ENCODE data around the gene CMBL. TPM values are rescaled to one million over a fixed set of nuclear protein-coding genes. Genes with fewer than 3 reads are reported as not detected.

CMBL gene
- total and polyA plus RNA-seq, 2 of the 13 experiments (the other 11 are each of a cell fraction or from before 2014, with no cell fraction given) = 11.5 to 17.0 TPM

DNA sequence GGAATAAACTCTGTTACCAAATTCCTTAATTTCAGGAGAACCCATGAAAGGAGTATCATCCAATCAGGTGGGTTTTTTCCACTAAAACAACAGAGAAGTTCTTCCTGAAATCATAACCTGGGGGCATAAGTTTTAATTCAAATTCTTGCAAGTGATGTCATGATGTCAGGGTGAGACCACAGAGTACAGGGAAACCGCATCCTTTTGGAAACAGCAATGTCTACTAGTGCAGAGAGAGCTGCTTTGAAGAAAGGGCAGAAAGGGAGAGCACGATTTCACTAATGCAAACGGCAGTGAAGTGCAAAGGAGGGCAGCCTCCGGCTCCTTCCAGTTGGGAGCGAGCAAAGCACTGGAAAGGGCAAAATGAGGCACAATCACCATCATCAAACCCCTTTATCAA, 20.6 kb upstream of the CMBL start:
- Histone ChIP-seq H3K4me1 (ENCODE audit: insufficient read depth, low read length) (peaks cover 55% of the 10 kb centered on the region), H3K79me2 (ENCODE audit: insufficient read depth, low read length) (no peaks in the 10 kb centered on the region), H3K9me3 (ENCODE audit: low read length) (no peaks in the 10 kb centered on the region), H4K20me1 (ENCODE audit: insufficient read depth, low read length) (no peaks in the 10 kb centered on the region), H3K36me3 (replicated peaks in 1 of 2; ENCODE audit: control insufficient read depth in 1 of 2, insufficient read depth in 2 of 2, low read length in 2 of 2) (no peaks in the 10 kb centered on the region), H3K4me3 (replicated peaks in 1 of 3; ENCODE audit: insufficient read depth in 1 of 3, low read depth in 2 of 3, low read length in 3 of 3) (no peak overlapping the region), H3K9ac (ENCODE audit: insufficient read depth, low read depth, low read length) (no peak overlapping the region), H2AFZ (ENCODE audit: low read length) (no peak overlapping the region), H3K4me2 (ENCODE audit: low read depth, low read length) (no peak overlapping the region), H3K27ac (ENCODE audit: extremely low read length, insufficient read depth, low read length) (no peak overlapping the region), H3K27me3 (ENCODE audit: control insufficient read depth in 1 of 2, insufficient read depth in 2 of 2, low read length in 2 of 2) (peaks cover 0 to 11% of the 10 kb centered on the region in 2 experiments; a peak in 1 of 5 replicates)
- TF ChIP-seq ZMYM2 (CRISPR knock-in tag; IDR thresholded peaks at IDR 0.05) (no peak), NPAS2 (CRISPR knock-in tag; IDR thresholded peaks at IDR 0.05; ENCODE audit: borderline replicate concordance) (no peak)
- TF ChIP-seq, protein P1, sequence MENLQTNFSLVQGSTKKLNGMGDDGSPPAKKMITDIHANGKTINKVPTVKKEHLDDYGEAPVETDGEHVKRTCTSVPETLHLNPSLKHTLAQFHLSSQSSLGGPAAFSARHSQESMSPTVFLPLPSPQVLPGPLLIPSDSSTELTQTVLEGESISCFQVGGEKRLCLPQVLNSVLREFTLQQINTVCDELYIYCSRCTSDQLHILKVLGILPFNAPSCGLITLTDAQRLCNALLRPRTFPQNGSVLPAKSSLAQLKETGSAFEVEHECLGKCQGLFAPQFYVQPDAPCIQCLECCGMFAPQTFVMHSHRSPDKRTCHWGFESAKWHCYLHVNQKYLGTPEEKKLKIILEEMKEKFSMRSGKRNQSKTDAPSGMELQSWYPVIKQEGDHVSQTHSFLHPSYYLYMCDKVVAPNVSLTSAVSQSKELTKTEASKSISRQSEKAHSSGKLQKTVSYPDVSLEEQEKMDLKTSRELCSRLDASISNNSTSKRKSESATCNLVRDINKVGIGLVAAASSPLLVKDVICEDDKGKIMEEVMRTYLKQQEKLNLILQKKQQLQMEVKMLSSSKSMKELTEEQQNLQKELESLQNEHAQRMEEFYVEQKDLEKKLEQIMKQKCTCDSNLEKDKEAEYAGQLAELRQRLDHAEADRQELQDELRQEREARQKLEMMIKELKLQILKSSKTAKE (CRISPR knock-in tag; IDR thresholded peaks at IDR 0.05; ENCODE audit: borderline replicate concordance) = no peak
- TF ChIP-seq, protein P2, sequence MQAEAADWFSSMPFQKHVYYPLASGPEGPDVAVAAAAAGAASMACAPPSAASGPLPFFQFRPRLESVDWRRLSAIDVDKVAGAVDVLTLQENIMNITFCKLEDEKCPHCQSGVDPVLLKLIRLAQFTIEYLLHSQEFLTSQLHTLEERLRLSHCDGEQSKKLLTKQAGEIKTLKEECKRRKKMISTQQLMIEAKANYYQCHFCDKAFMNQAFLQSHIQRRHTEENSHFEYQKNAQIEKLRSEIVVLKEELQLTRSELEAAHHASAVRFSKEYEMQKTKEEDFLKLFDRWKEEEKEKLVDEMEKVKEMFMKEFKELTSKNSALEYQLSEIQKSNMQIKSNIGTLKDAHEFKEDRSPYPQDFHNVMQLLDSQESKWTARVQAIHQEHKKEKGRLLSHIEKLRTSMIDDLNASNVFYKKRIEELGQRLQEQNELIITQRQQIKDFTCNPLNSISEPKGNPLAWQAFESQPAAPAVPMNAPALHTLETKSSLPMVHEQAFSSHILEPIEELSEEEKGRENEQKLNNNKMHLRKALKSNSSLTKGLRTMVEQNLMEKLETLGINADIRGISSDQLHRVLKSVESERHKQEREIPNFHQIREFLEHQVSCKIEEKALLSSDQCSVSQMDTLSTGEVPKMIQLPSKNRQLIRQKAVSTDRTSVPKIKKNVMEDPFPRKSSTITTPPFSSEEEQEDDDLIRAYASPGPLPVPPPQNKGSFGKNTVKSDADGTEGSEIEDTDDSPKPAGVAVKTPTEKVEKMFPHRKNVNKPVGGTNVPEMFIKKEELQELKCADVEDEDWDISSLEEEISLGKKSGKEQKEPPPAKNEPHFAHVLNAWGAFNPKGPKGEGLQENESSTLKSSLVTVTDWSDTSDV (CRISPR knock-in tag; IDR thresholded peaks at IDR 0.05) = no peak
- TF ChIP-seq, protein P3, sequence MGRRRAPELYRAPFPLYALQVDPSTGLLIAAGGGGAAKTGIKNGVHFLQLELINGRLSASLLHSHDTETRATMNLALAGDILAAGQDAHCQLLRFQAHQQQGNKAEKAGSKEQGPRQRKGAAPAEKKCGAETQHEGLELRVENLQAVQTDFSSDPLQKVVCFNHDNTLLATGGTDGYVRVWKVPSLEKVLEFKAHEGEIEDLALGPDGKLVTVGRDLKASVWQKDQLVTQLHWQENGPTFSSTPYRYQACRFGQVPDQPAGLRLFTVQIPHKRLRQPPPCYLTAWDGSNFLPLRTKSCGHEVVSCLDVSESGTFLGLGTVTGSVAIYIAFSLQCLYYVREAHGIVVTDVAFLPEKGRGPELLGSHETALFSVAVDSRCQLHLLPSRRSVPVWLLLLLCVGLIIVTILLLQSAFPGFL (CRISPR knock-in tag; IDR thresholded peaks at IDR 0.05) = no peak
- no peak for FAIRE-seq
- in situ Hi-C loops (cut with HindIII; ENCODE audit: extremely low pct_ligation_motif_present, low pct_unique_long_range_greater_than_20kb) = no loop called here
- BruUV-seq (replicated peaks) = no TSS peak
- intact Hi-C loops (cut with micrococcal nuclease; ENCODE audit: unreplicated experiment) = no loop called here
- DNase-seq (ENCODE audit: low spot score) = no peak
- POLR2A ChIA-PET = no interaction called here
- no peak for ATAC-seq
- WGBS (ENCODE audit: low lambda C conversion rate) = 11% methylated on average over 5 of the region's 5 CpGs
- CTCF ChIA-PET (ENCODE audit: low intra/inter-chr PET ratio, low total read pairs) = no interaction called here

Measured in HepG2 (cell line).